Astrocyte of the spinal cord (primary cell): ENCODE results near the gene KCNG2.

Source experiments
- DNase-seq: peaks from one replicate; pipeline ENCODE4 v3.0.0; 2011; ENCODE audit warnings: low read depth, low spot score
- H3K4me3 ChIP-seq: 2 replicates; pipeline ENCODE4 v1.5.1; 2011; ENCODE audit warnings: low read depth, mild to moderate bottlenecking, low read length, moderate library complexity
- in situ Hi-C: cut with HindIII; loops from 2 replicates; pipeline ENCODE4 v1.10.0; 2017; ENCODE audit warnings: low sequenced_read_pairs
- TF ChIP-seq, protein P1 (sequence below): IDR thresholded peaks from 2 replicates; pipeline ENCODE4 v1.5.1; 2012; ENCODE audit warnings: low read depth, mild to moderate bottlenecking, low read length, inconsistent platforms

KCNG2 gene

GRCh38 chr18:79884963-79885728 lies 87.4 kb downstream of the KCNG2 start:
- TF ChIP-seq, protein P1, sequence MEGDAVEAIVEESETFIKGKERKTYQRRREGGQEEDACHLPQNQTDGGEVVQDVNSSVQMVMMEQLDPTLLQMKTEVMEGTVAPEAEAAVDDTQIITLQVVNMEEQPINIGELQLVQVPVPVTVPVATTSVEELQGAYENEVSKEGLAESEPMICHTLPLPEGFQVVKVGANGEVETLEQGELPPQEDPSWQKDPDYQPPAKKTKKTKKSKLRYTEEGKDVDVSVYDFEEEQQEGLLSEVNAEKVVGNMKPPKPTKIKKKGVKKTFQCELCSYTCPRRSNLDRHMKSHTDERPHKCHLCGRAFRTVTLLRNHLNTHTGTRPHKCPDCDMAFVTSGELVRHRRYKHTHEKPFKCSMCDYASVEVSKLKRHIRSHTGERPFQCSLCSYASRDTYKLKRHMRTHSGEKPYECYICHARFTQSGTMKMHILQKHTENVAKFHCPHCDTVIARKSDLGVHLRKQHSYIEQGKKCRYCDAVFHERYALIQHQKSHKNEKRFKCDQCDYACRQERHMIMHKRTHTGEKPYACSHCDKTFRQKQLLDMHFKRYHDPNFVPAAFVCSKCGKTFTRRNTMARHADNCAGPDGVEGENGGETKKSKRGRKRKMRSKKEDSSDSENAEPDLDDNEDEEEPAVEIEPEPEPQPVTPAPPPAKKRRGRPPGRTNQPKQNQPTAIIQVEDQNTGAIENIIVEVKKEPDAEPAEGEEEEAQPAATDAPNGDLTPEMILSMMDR: no peak
- in situ Hi-C loops: no loop called here
- no peak overlapping the region for H3K4me3 ChIP-seq
- no peak for DNase-seq

DNA sequence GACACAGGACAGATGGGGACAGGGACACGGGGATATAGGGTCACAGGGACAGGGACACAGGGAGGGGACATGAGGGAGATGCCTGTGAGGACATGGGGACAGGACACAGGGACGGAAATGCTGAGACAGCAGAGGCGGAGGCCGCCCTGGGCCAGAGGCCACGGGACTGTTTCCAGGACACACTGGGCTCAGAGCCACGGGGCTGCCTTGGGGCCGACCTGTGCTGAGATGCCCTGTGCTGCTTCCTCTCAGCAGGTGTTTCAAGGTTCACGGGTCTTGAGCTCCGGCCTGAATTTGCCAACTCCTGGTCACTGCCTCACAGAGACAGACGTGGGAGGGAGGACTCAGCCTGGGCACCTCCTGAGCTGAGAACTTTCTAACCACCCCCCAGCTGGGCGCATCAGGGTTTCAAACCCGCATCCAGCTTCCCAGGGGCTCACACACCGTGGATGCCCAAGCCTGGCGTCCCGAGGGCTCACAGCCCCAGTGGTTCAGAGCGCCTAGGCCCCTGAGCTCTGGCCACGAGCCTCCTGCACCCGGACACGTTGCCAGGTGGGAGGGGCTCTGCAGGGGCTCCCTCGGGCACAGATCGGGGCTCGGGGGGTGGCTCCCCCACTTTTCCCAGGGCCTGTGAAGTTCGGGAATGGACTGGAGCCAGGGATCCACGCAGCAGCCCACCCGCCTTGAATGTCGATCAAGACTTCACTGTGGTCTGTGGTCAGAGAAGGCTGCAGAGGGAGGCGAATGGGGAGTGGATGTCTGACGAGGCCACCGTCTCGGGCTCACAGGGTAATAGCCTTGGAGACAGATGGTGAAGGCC lies 89.7 kb downstream of the KCNG2 start:
- TF ChIP-seq, protein P1: no peak
- in situ Hi-C loops: no loop called here
- no peak for DNase-seq
- no peak overlapping the region for H3K4me3 ChIP-seq

- DNase-seq: no peak
- TF ChIP-seq, protein P1: no peak
- H3K4me3 ChIP-seq: no peak overlapping the region
- in situ Hi-C loops: no loop called here
Observed at GRCh38 chr18:79888016-79888415, 90.3 kb downstream of the KCNG2 start.

- no peak for DNase-seq
- H3K4me3 ChIP-seq: no peak overlapping the region
- in situ Hi-C loops: no loop called here
- TF ChIP-seq, protein P1: no peak
Observed at GRCh38 chr18:79889569-79889968, 91.8 kb downstream of the KCNG2 start.

- no peak for DNase-seq
- in situ Hi-C loops: no loop called here
- no peak overlapping the region for H3K4me3 ChIP-seq
- TF ChIP-seq, protein P1: no peak
Observed at GRCh38 chr18:79890674-79891073, 92.9 kb downstream of the KCNG2 start.

GRCh38 chr18:79896738-79897137 lies 99.0 kb downstream of the KCNG2 start:
- in situ Hi-C loops: no loop called here
- no peak overlapping the region for H3K4me3 ChIP-seq
- TF ChIP-seq, protein P1: no peak
- no peak for DNase-seq
